Astrocyte (in vitro differentiated cells and primary cell): ENCODE results near the gene CCDC12. TPM values are rescaled to one million over a fixed set of nuclear protein-coding genes. Genes with fewer than 3 reads are reported as not detected.

Experiments
- DNase-seq: peaks from one replicate; pipeline ENCODE4 v3.0.0-alpha.2; 2010; ENCODE audit warnings: low read depth
- FAIRE-seq: peaks from 2 replicates; lab custom pipeline; 2011; peaks lifted over from hg19 to GRCh38; lab: Jason Lieb, UNC
- H2AFZ ChIP-seq: 2 replicates; pipeline ENCODE4 v1.6.0; 2012; ENCODE audit warnings: low read depth, low read length, inconsistent platforms
- H3K27ac ChIP-seq: 2 replicates; pipeline ENCODE4 v1.5.1; 2011; ENCODE audit warnings: low read depth, low read length, inconsistent platforms
- H3K27me3 ChIP-seq: 2 replicates; pipeline ENCODE4 v1.6.0; 2011; ENCODE audit warnings: low read length, inconsistent platforms; ENCODE audit not compliant: insufficient read depth
- H3K36me3 ChIP-seq: 2 replicates; pipeline ENCODE4 v1.5.1; 2011; ENCODE audit warnings: low read length, inconsistent platforms; ENCODE audit not compliant: insufficient read depth
- H3K4me1 ChIP-seq: 2 replicates; pipeline ENCODE4 v1.5.1; 2011; ENCODE audit warnings: low read length, inconsistent platforms; ENCODE audit not compliant: insufficient read depth
- H3K4me2 ChIP-seq: 2 replicates; pipeline ENCODE4 v1.6.0; 2012; ENCODE audit warnings: low read length, inconsistent platforms
- H3K4me3 ChIP-seq: 2 replicates; pipeline ENCODE4 v1.5.1; 2011; ENCODE audit warnings: low read depth, mild to moderate bottlenecking, low read length, inconsistent platforms; ENCODE audit not compliant: insufficient read depth
- H3K79me2 ChIP-seq: 2 replicates; pipeline ENCODE4 v1.6.0; 2012; ENCODE audit warnings: mild to moderate bottlenecking, low read length, inconsistent platforms; ENCODE audit not compliant: insufficient read depth
- H3K9ac ChIP-seq: 2 replicates; pipeline ENCODE4 v1.6.0; 2012; ENCODE audit warnings: mild to moderate bottlenecking, low read length, inconsistent platforms
- H3K9me3 ChIP-seq: 2 replicates; pipeline ENCODE4 v1.5.1; 2012; ENCODE audit warnings: low read depth, mild to moderate bottlenecking, low read length, inconsistent platforms; ENCODE audit not compliant: insufficient read depth
- H4K20me1 ChIP-seq: 2 replicates; pipeline ENCODE4 v1.6.0; 2012; ENCODE audit warnings: low read length, inconsistent platforms; ENCODE audit not compliant: insufficient read depth
- H3K27ac Mint-ChIP-seq: one replicate; pipeline ENCODE4 v1.8.0; 2021; ENCODE audit warnings: mild to moderate bottlenecking, mixed read lengths; ENCODE audit not compliant: unreplicated experiment
- H3K27me3 Mint-ChIP-seq: one replicate; pipeline ENCODE4 v1.8.0; 2021; ENCODE audit warnings: low read depth, mixed read lengths; ENCODE audit not compliant: unreplicated experiment
- H3K36me3 Mint-ChIP-seq: one replicate; pipeline ENCODE4 v1.8.0; 2021; ENCODE audit warnings: low read depth, mixed read lengths; ENCODE audit not compliant: unreplicated experiment
- H3K4me1 Mint-ChIP-seq: one replicate; pipeline ENCODE4 v1.8.0; 2021; ENCODE audit warnings: low read depth, mixed read lengths; ENCODE audit not compliant: unreplicated experiment
- H3K4me3 Mint-ChIP-seq: one replicate; pipeline ENCODE4 v1.8.0; 2021; ENCODE audit warnings: mild to moderate bottlenecking, moderate library complexity, mixed read lengths; ENCODE audit not compliant: unreplicated experiment
- H3K9me3 Mint-ChIP-seq: one replicate; pipeline ENCODE4 v1.8.0; 2021; ENCODE audit warnings: mild to moderate bottlenecking, mixed read lengths; ENCODE audit not compliant: unreplicated experiment
- EZH2 ChIP-seq: IDR thresholded peaks from 2 replicates; pipeline ENCODE4 v1.6.1; 2012; ENCODE audit warnings: mild to moderate bottlenecking, low read length, inconsistent platforms; ENCODE audit not compliant: insufficient read depth
- total RNA-seq: library from RNA; stranded (reverse); gene quantifications from 2 replicates; pipeline ENCODE4 v1.2.1, GENCODE V29; 2021
- TF ChIP-seq, protein P1 (sequence below): IDR thresholded peaks from 2 replicates; pipeline ENCODE4 v1.5.1; 2011; ENCODE audit warnings: low read depth, mild to moderate bottlenecking, inconsistent platforms, low read length, moderate library complexity; ENCODE audit not compliant: insufficient read depth

The CCDC12 gene
- total RNA-seq, 1 donor from 2014 or later, result 29.0 TPM

DNA sequence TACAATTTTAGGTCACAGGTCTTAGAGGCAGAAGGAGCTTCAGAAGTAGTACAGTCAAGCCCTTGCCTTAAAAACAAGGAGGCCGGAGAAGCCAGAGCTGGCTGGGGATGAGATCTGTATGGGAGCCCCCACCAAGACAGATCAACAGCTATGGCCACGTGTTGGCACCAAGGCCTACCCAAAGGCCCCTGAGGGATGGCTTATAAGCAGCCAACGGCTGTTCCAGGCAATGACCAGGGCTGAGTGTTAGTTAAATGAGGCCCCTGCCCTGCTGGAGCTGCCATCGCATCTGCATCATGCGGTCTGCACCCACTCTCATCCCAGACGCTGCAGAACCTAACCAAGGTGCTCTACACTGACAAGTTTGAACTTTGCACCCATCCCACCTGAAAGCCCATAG, 43.3 kb downstream of the CCDC12 start:
- no peaks in the 10 kb centered on the region for H3K27me3 Mint-ChIP-seq
- no peak overlapping the region for H3K4me2 ChIP-seq
- peaks cover 54% of the 10 kb centered on the region for H3K4me1 ChIP-seq
- no peak overlapping the region for H3K9ac ChIP-seq
- peaks cover 40% of the 10 kb centered on the region for H3K4me1 Mint-ChIP-seq
- no peak overlapping the region for H3K4me3 Mint-ChIP-seq
- no peak for FAIRE-seq
- H3K36me3 Mint-ChIP-seq, result peaks cover 18% of the 10 kb centered on the region
- peaks cover 87% of the 10 kb centered on the region for H4K20me1 ChIP-seq
- DNase-seq, result no peak
- H3K79me2 ChIP-seq, result peaks cover 88% of the 10 kb centered on the region
- no peaks in the 10 kb centered on the region for H3K36me3 ChIP-seq
- H3K9me3 ChIP-seq, result no peaks in the 10 kb centered on the region
- TF ChIP-seq, protein P1, sequence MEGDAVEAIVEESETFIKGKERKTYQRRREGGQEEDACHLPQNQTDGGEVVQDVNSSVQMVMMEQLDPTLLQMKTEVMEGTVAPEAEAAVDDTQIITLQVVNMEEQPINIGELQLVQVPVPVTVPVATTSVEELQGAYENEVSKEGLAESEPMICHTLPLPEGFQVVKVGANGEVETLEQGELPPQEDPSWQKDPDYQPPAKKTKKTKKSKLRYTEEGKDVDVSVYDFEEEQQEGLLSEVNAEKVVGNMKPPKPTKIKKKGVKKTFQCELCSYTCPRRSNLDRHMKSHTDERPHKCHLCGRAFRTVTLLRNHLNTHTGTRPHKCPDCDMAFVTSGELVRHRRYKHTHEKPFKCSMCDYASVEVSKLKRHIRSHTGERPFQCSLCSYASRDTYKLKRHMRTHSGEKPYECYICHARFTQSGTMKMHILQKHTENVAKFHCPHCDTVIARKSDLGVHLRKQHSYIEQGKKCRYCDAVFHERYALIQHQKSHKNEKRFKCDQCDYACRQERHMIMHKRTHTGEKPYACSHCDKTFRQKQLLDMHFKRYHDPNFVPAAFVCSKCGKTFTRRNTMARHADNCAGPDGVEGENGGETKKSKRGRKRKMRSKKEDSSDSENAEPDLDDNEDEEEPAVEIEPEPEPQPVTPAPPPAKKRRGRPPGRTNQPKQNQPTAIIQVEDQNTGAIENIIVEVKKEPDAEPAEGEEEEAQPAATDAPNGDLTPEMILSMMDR, result no peak
- no peak for TF ChIP-seq EZH2
- H3K9me3 Mint-ChIP-seq, result peaks cover 4% of the 10 kb centered on the region
- no peak overlapping the region for H3K4me3 ChIP-seq
- no peaks in the 10 kb centered on the region for H3K27me3 ChIP-seq
- no peak overlapping the region for H2AFZ ChIP-seq
- no peak overlapping the region for H3K27ac Mint-ChIP-seq
- no peak overlapping the region for H3K27ac ChIP-seq

DNA sequence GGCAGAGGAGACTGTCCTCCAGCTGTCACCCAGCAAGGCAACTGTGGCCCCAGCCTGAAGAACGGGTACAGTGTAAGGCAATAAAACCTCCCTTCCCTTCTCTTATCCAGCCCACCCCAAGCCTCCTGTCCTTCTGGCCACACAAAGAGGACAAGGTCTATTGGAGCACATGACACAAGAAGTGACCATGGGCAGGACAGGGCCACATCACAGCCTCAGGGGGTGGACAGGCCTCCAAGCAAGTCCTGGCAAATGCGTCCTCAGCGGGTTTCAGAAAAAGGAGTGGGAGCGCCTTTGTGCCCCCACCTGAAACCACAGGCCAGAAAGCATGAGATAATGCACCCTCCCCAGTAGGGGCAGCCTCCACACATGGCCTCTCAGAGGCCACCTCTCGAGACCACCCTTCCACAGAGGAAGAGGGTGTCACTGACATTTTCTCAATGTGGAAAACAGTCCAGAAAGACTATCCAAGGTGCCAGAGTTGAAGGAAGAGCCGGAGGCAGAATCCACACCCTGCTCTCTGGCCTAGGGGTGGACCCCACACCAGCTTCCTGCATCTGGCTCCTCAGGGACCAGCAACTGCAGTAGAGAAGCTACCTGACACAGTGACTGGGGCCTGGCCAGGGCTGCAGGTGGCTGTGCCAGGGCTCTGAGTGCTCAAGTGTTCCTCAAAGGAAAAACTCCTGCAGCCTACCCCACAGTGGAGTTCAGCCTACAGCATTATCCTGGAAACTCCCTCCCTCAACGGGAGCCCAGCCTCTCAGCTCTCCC, 43.9 kb downstream of the CCDC12 start:
- Histone ChIP-seq H3K4me1 (peaks cover 54% of the 10 kb centered on the region), H3K27me3 (no peaks in the 10 kb centered on the region), H3K4me2 (no peak overlapping the region), H3K4me3 (no peak overlapping the region), H3K9me3 (no peaks in the 10 kb centered on the region), H4K20me1 (peaks cover 87% of the 10 kb centered on the region), H3K9ac (no peak overlapping the region), H3K79me2 (peaks cover 88% of the 10 kb centered on the region), H3K27ac (no peak overlapping the region), H2AFZ (no peak overlapping the region), H3K36me3 (no peaks in the 10 kb centered on the region)
- no peak overlapping the region for H3K27ac Mint-ChIP-seq
- FAIRE-seq (no peak), DNase-seq (no peak)
- H3K36me3 Mint-ChIP-seq, result peaks cover 16% of the 10 kb centered on the region
- H3K4me3 Mint-ChIP-seq, result no peak overlapping the region
- TF ChIP-seq, protein P1, result no peak
- no peak for TF ChIP-seq EZH2
- peaks cover 40% of the 10 kb centered on the region for H3K4me1 Mint-ChIP-seq
- no peaks in the 10 kb centered on the region for H3K27me3 Mint-ChIP-seq
- H3K9me3 Mint-ChIP-seq, result peaks cover 4% of the 10 kb centered on the region
